H1 (cell line): ENCODE data around the gene COIL. TPM values are rescaled to one million over a fixed set of nuclear protein-coding genes. Genes with fewer than 3 reads are reported as not detected.

ENCODE experiments used
- EP300 ChIP-seq, 2 experiments: IDR thresholded peaks; 1 replicate in 1 of 2; 2 replicates in 1 of 2; pipeline ENCODE4 v1.6.1; 2011 to 2012; ENCODE audit warnings: low read depth in 2 of 2, low read length in 2 of 2, mild to moderate bottlenecking in 2 of 2, borderline replicate concordance in 1 of 2, inconsistent platforms in 1 of 2, moderate library complexity in 1 of 2
- POU5F1 ChIP-seq: IDR thresholded peaks from 2 replicates; pipeline ENCODE4 v1.6.1; 2011; ENCODE audit warnings: low read depth, mild to moderate bottlenecking, low read length, moderate library complexity
- RBBP5 ChIP-seq: IDR thresholded peaks from 2 replicates; pipeline ENCODE4 v1.7.1; 2012; ENCODE audit warnings: low read depth, mild to moderate bottlenecking, inconsistent platforms, low read length, moderate library complexity, borderline replicate concordance
- SUZ12 ChIP-seq: fragments of 200-600 bp; sonication (generic); IDR thresholded peaks from 2 replicates; pipeline ENCODE4 v1.6.1; 2012; ENCODE audit warnings: mild to moderate bottlenecking, inconsistent platforms, low read length, moderate library complexity, mixed read lengths
- ZNF274 ChIP-seq: IDR thresholded peaks from 2 replicates; pipeline ENCODE4 v1.7.0; 2012; ENCODE audit warnings: low read length, borderline replicate concordance; ENCODE audit errors: extremely low read depth
- polyA plus RNA-seq, 7 experiments: library from polyadenylated mRNA; depleted of rRNA in 3 of 7; stranded (reverse) in 5 of 7; unstranded in 2 of 7; fragments of >200 nt in 5 of 7; fragments of 200-250 nt in 2 of 7; gene quantifications; 1 replicate in 5 of 7; 2 replicates in 1 of 7; 4 replicates in 1 of 7; pipeline versions ENCODE4 v1.2.1 to v1.2.3, GENCODE V29; 2011 to 2013; ENCODE audit warnings: missing spikeins in 2 of 7, mixed read lengths in 2 of 7
- total RNA-seq: library from RNA; stranded (reverse); fragmentation: NEBNext Ultra II Directional; extraction: Animal tissue kit (Norgen Biotek cat#: 25700); gene quantifications from 2 replicates; pipeline ENCODE4 v1.2.1, GENCODE V29; 2021
- TF ChIP-seq, protein P1 (sequence below): IDR thresholded peaks from 2 replicates; pipeline ENCODE4 v1.6.1; 2012; ENCODE audit warnings: low read length, inconsistent platforms

COIL gene
- total and polyA plus RNA-seq, 2 of the 8 experiments (the other 6 are each of a cell fraction or from before 2014, with no cell fraction given): 5.2 to 23.6 TPM

DNA sequence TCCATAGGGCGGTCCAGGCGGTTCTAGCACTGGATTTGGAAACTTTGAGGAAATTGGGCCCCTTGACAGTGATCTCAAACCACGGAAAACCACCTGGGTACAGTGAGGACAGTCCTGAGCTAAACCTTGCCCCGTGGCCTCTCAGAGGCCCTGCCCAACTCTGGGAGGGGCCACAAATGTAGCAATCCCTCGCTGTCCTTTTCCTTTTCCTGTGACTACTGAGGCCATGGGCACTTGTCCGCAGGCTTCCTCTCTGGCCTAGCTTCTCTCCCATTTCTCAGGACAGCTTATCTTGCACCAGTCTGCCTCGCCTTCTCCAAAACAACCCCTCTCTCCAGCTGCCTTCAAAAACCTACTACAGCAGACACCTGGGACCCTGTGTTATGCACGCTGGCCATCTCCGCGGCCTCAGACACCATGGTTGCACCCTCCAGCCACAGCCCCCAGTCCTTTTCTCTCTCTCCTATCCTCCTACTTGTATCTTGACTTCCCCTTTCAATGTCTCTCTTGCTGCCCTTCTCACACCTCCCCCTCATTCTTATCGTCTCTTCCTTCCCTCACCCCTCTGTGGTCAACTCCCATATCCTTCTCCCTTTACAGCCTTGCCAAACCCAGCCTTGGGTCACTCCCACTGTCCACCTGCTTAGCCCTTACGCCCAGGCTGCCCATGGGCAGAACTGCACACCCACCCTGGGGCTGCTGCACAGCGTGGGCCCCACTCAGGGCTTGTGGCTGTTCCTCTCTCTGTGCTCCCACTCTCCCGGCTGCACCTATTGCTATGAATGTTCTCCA, 24.7 kb upstream of the COIL start (continued):
- TF ChIP-seq ZNF274 (no peak), POU5F1 (no peak), EP300 (IDR thresholded peaks at IDR 0.05; ENCODE audit: borderline replicate concordance in 1 of 2, low read depth in 2 of 2, low read length in 2 of 2) (no peak), RBBP5 (no peak), SUZ12 (no peak)
- TF ChIP-seq, protein P1, sequence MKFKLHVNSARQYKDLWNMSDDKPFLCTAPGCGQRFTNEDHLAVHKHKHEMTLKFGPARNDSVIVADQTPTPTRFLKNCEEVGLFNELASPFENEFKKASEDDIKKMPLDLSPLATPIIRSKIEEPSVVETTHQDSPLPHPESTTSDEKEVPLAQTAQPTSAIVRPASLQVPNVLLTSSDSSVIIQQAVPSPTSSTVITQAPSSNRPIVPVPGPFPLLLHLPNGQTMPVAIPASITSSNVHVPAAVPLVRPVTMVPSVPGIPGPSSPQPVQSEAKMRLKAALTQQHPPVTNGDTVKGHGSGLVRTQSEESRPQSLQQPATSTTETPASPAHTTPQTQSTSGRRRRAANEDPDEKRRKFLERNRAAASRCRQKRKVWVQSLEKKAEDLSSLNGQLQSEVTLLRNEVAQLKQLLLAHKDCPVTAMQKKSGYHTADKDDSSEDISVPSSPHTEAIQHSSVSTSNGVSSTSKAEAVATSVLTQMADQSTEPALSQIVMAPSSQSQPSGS: no peak
